Measurements from ENCODE around the gene ADCY6.

Gene ADCY6

GRCh38 chr12:48815126-48816110 is 26.5 kb upstream of the ADCY6 start:
- DNase-seq: peak; percentile 92

- peak; percentile 82 for DNase-seq
Observed at GRCh38 chr12:48814262-48815125, 25.6 kb upstream of the ADCY6 start.

- DNase-seq: peak; percentile 66
Observed at GRCh38 chr12:48813465-48814261, 24.8 kb upstream of the ADCY6 start.

- no peak for DNase-seq
Observed at GRCh38 chr12:48812389-48812788, 23.5 kb upstream of the ADCY6 start.

GRCh38 chr12:48811437-48812090 is 22.7 kb upstream of the ADCY6 start:
- no peak for DNase-seq

GRCh38 chr12:48810903-48811431 is 22.1 kb upstream of the ADCY6 start:
- DNase-seq: no peak

GRCh38 chr12:48807981-48808380 is 19.1 kb upstream of the ADCY6 start:
- DNase-seq: no peak

- DNase-seq: no peak
Observed at GRCh38 chr12:48803675-48804074, 14.8 kb upstream of the ADCY6 start.

- no peak for DNase-seq
Observed at GRCh38 chr12:48800971-48801370, 12.1 kb upstream of the ADCY6 start.

- no peak for DNase-seq
Observed at GRCh38 chr12:48800457-48800856, 11.6 kb upstream of the ADCY6 start.

GRCh38 chr12:48796976-48797375 is 8.1 kb upstream of the ADCY6 start:
- no peak for DNase-seq

GRCh38 chr12:48795550-48796455 is 6.9 kb upstream of the ADCY6 start:
- peak; percentile 83 for DNase-seq

- no peak for DNase-seq
Observed at GRCh38 chr12:48794870-48795269, 6.0 kb upstream of the ADCY6 start.

GRCh38 chr12:48793696-48794095 is 4.8 kb upstream of the ADCY6 start:
- DNase-seq: no peak

- no peak for DNase-seq
Observed at GRCh38 chr12:48789858-48790326, 1.0 kb upstream of the ADCY6 start.

GRCh38 chr12:48788524-48788853 is 400 bp downstream of the ADCY6 start:
- peak; percentile 39 for DNase-seq

GRCh38 chr12:48787791-48788523 is 932 bp downstream of the ADCY6 start:
- no peak for DNase-seq

GRCh38 chr12:48786591-48787544 is 2.0 kb downstream of the ADCY6 start:
- no peak for DNase-seq

- no peak for DNase-seq
Observed at GRCh38 chr12:48783432-48783831, 5.5 kb downstream of the ADCY6 start.
